ENCODE results near the gene DTNB. TPM values are rescaled to one million over a fixed set of nuclear protein-coding genes. Genes with fewer than 3 reads are reported as not detected.
"Not testable (repeated sequence)": the region's sequence is repeated elsewhere in the genome, so short reads cannot be mapped to it uniquely, and the experiment has no call there.

The DTNB gene
- total RNA-seq, 1 experiment from 2014 or later, result 19.8 TPM

DNA sequence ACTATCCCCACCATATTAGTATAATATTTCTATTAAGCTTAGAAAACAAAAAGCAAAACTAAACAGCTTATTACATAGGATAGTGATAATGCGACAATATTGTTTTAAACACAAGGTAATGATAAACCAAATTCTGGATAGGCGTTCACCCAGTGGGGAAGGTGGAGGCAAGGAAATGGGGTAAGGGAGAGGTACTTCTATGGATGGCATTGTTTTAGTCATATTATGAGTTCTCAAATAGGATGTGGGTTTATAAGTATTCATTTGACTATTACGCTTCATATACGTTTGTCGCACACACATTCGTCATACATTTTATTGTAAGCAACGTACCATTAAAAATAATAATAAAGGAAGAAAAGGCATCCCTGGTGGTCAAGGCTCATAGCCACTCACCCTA is 242.8 kb downstream of the DTNB start:
- H3K27me3 ChIP-seq (ENCODE audit: control insufficient read depth, insufficient read depth, low read length), result no peaks in the 10 kb centered on the region
- no peak overlapping the region for H3K4me3 ChIP-seq (ENCODE audit: insufficient read depth, low read depth, low read length)
- DNase-seq, result no peak
- H3K36me3 ChIP-seq (replicated peaks; ENCODE audit: control insufficient read depth, insufficient read depth, low read length), result no peaks in the 10 kb centered on the region

DNA sequence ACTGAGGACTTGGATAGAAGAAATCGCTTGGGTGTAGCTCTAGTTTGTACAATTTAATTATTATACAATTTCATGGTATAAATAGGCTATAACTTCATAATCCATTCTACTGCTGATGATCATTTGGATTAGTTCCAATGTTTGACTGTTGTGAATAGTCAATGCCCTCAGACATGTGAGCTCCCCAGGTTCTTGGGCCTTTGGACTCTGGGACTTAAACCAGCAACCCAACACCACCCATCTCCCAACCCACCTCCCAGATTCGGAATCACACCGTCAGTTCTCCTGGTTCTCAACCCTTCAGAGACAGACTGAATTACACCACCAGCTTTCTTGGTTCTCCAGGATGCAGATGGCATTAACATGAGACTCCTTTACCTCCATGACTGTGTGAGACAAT is 247.1 kb downstream of the DTNB start:
- DNase-seq, result no peak
- Histone ChIP-seq H3K4me3 (ENCODE audit: insufficient read depth, low read depth, low read length) (no peak overlapping the region), H3K36me3 (replicated peaks; ENCODE audit: control insufficient read depth, insufficient read depth, low read length) (no peaks in the 10 kb centered on the region), H3K27me3 (ENCODE audit: control insufficient read depth, insufficient read depth, low read length) (no peaks in the 10 kb centered on the region)

DNA sequence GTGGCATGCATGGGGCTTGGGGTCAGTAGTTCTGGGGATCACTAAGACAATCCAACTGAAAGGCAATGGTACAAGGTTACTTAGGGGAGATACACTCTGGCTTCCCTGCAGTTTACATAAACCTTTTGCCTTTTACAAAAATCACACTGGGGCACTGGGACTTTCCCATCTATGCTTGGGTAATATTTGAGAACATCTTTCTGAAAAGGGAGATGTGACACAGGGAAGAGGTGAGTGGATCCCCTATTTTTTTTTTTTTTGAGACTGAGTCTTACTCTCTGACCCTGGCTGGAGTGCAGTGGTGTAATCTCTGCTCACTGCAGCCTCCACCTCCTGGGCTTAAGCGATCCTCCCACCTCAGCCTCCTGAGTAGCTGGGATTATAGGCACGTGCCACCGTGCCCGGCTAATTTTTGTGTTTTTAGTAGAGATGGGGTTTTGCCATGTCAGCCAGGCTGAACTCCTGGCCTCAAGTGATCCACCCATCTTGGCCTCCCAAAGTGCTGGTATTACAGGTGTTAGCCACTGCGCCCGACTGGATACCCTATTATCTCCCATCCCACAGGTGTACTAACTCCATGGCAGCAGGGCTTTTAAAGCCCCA is 248.8 kb downstream of the DTNB start:
- Histone ChIP-seq H3K4me3 (ENCODE audit: insufficient read depth, low read depth, low read length) (no peak overlapping the region), H3K27me3 (ENCODE audit: control insufficient read depth, insufficient read depth, low read length) (no peaks in the 10 kb centered on the region), H3K36me3 (replicated peaks; ENCODE audit: control insufficient read depth, insufficient read depth, low read length) (no peaks in the 10 kb centered on the region)
- no peak for DNase-seq

DNA sequence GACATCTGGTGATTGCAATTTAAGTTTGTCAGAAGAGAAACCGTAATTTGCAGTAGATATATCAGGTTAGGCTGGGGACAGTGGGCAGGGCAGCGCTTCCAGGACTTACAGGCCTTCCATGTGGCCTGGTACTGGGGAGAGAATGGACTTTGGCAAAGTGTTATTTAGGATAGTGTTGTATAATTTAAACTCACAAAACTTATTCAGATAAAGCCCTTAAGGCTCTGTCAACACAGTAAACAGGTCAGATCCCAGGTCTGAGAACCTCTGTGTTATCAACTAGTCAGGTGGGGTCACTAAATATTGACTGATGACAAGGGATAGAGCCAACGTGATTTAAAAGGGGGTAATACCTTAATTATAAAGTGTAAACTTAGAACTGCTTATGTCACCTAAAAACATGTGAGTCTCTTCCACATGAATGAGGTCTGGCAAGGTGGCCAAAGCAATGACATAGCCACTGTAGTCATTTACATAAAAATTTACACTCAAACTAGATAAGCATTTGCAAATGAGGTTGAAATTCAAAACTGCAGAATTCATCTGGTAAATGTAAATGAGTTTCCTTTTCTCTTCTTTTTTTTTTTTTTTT is 251.5 kb downstream of the DTNB start:
- no peak for DNase-seq
- Histone ChIP-seq H3K4me3 (ENCODE audit: insufficient read depth, low read depth, low read length) (no peak overlapping the region), H3K27me3 (ENCODE audit: control insufficient read depth, insufficient read depth, low read length) (no peaks in the 10 kb centered on the region), H3K36me3 (replicated peaks; ENCODE audit: control insufficient read depth, insufficient read depth, low read length) (no peaks in the 10 kb centered on the region)

DNA sequence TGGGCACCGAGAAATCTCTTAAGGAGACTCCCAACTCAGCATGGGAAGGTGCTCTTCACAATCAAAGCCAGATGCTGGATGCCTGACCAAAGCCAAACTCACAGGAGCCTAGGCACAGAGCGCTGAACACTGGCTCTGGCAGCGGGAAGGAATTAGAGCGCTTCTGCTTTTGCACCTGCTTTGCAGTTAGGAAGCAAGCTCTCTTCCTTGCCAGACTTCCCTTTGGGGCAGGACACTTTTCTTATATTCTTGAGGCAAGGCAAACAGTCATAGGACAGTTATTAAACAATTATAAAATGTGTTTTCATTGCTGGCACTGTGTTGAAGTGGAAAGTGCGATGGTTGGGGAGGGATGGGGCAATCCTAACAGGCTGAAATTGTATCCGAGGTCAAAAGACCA is 252.1 kb downstream of the DTNB start:
- Histone ChIP-seq H3K4me3 (ENCODE audit: insufficient read depth, low read depth, low read length) (no peak overlapping the region), H3K36me3 (replicated peaks; ENCODE audit: control insufficient read depth, insufficient read depth, low read length) (no peaks in the 10 kb centered on the region), H3K27me3 (ENCODE audit: control insufficient read depth, insufficient read depth, low read length) (no peaks in the 10 kb centered on the region)
- no peak for DNase-seq

DNA sequence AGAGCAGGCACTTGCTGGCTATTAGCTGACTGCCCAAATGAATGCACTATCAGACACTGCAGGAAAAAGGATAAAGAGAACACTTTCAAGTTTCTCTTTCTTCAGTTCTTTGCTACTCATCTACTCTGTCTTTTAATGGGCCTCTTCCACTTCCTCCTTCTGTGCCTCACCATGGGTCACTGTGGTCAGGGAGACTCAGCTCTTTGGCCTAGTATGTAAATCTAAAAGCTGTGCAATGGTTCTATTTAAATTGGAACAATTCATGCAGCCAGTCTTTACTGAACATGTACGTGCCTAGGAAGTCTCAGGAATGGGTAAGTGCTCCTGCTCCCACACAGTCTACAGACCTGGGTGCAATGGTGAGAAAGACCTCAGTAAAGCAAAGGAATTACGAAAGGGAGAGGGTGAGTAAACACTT is 252.5 kb downstream of the DTNB start:
- H3K4me3 ChIP-seq (ENCODE audit: insufficient read depth, low read depth, low read length), result no peak overlapping the region
- no peak for DNase-seq
- no peaks in the 10 kb centered on the region for H3K27me3 ChIP-seq (ENCODE audit: control insufficient read depth, insufficient read depth, low read length)
- H3K36me3 ChIP-seq (replicated peaks; ENCODE audit: control insufficient read depth, insufficient read depth, low read length), result no peaks in the 10 kb centered on the region

DNA sequence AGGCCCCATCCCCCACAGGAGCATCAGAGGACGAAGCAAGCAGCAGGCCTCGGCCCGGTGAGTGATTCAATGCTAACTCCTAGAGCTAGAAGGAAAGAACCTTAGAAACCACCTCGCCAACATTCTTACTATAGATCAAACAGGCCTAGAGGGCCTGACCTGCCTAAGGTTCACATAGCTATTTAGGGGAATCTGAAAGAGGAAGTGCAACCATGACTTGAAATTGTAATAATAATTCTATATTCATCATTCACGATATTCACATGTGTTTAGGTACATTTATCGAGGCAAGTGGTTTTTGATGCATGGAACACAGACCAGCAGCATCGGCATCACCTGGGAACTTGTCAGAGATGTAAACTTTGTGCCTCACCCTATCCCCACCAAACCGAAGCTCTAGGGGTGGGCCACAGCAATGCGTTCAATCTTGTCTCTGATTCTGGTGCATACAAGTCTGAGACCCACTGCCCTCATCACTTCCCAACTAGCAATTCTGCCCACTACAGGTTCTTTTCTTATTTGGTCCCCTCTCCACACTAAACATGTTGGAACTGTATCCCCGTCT is 253.6 kb downstream of the DTNB start:
- Histone ChIP-seq H3K27me3 (ENCODE audit: control insufficient read depth, insufficient read depth, low read length) (no peaks in the 10 kb centered on the region), H3K4me3 (ENCODE audit: insufficient read depth, low read depth, low read length) (no peak overlapping the region), H3K36me3 (replicated peaks; ENCODE audit: control insufficient read depth, insufficient read depth, low read length) (no peaks in the 10 kb centered on the region)
- DNase-seq, result no peak

DNA sequence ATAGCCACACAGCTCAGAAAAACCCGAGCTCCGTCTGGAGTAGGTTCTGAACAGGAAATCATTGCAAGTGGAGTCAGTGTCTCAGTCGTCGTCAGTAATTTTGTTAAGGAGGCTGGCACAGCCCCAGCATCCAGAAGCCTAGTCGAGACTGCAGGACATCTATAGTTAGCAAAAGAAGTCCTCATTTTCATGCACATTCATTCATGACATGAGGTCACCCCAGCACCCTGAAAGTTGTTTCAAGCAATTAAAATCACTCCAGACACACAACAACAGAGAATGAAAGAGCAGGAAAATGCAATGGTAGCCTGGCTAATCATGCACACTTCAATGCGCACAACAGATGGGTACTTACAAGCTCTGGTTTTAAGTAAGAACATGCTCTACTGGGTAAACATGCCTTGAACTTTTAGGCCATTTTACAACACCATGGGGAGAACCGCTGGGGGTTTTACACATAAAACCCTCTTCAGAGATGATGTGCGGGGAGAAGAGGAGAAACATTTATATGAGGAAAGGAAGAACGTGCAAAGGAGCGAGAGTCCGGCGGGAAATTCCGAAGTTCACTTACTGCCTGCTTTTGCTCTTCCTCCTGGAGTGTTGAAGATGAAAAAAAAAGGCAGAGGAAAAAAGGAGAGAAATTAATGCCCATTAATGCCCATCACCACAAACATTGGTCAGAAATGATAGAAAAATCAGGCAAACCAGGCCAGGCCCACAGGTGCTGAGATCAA is 254.3 kb downstream of the DTNB start:
- DNase-seq, result no peak
- Histone ChIP-seq H3K4me3 (ENCODE audit: insufficient read depth, low read depth, low read length) (no peak overlapping the region), H3K27me3 (ENCODE audit: control insufficient read depth, insufficient read depth, low read length) (no peaks in the 10 kb centered on the region), H3K36me3 (replicated peaks; ENCODE audit: control insufficient read depth, insufficient read depth, low read length) (no peaks in the 10 kb centered on the region)

DNA sequence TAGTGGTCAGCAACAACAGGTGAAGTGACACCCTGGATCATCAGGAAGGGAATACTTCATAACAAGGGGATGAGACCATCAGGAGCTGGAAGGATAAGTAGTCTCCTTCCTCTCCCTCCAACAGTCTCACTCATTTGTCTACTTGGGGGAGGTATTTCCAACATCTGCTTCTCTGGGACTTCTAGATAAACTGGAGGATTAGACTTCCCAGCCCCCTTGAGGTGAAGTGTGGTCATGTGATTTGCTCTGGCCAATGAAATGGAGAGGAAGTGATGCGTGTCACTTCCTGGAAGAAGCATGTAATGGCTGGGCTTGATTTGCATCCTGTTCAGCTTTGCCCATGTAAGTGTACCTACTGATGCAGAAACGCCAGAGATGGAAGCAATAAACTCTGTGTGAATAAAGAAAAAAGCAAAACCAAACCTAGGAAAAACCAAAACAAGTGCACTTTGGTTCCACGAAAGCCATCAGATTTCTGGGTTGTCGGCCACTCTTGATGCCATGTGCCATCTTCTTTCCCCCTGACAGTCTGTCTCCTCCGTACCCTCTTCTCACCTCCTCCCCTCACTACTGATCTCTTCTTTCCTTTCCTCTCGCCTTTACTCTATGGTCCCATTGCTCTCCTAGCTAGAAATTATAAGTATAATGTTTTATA is 255.5 kb downstream of the DTNB start:
- Histone ChIP-seq H3K4me3 (ENCODE audit: insufficient read depth, low read depth, low read length) (no peak overlapping the region), H3K27me3 (ENCODE audit: control insufficient read depth, insufficient read depth, low read length) (no peaks in the 10 kb centered on the region), H3K36me3 (replicated peaks; ENCODE audit: control insufficient read depth, insufficient read depth, low read length) (no peaks in the 10 kb centered on the region)
- DNase-seq, result no peak

DNA sequence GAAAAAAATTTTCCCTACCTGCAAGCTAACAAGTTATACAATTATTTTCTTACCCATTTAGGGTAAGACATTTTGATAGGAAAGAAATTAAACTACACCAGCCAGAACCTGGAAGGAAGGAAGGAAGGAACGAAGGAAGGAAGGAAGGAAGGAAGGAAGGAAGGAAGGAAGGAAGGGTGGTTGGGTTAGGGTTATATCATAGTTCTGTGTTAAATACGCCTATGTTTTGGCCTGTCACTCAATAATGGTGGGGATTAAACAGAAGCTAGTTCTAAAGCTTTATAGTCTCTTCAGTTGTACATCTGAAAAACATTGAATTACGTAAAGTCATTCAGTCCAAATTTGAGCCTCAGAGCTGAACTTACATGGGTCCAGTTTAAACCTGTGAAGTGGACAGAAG is 256.7 kb downstream of the DTNB start:
- DNase-seq, result no peak
- Histone ChIP-seq H3K36me3 (replicated peaks; ENCODE audit: control insufficient read depth, insufficient read depth, low read length) (no peaks in the 10 kb centered on the region), H3K27me3 (ENCODE audit: control insufficient read depth, insufficient read depth, low read length) (no peaks in the 10 kb centered on the region), H3K4me3 (ENCODE audit: insufficient read depth, low read depth, low read length) (no peak overlapping the region)

DNA sequence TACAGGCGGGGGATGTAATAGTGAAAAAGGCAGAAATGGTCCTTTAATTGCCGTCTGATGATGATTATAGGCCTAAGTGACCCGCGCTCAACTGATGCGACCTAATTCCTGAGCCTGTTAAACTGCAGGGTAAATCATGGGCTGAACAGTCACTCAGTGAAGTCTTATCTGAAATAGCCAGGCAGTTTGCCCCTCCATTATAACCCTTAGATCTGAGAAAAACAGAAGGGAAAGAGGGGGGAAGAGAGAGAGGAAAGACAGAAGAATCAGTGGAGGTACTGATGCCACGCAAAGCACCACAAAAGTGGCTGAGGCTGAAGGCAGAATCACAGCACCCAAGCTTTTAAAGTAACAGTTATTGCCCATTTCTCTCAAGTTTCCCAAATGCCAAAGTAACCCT is 258.6 kb downstream of the DTNB start:
- Histone ChIP-seq H3K27me3 (ENCODE audit: control insufficient read depth, insufficient read depth, low read length) (no peaks in the 10 kb centered on the region), H3K4me3 (ENCODE audit: insufficient read depth, low read depth, low read length) (no peak overlapping the region), H3K36me3 (replicated peaks; ENCODE audit: control insufficient read depth, insufficient read depth, low read length) (no peaks in the 10 kb centered on the region)
- DNase-seq, result no peak

DNA sequence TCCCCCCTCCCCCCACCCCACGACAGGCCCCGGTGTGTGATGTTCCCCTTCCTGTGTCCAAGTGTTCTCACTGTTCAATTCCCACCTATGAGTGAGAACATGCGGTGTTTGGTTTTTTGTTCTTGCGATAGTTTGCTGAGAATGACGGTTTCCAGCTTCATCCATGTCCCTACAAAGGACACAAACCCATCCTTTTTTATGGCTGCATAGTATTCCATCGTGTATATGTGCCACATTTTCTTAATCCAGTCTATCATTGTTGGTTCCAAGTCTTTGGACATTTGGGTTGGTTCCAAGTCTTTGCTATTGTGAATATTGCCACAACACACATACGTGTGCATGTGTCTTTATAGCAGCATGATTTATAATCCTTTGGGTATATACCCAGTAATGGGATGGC is 260.0 kb downstream of the DTNB start:
- not testable (repeated sequence) for H3K36me3 ChIP-seq (replicated peaks; ENCODE audit: control insufficient read depth, insufficient read depth, low read length); H3K4me3 ChIP-seq (ENCODE audit: insufficient read depth, low read depth, low read length); H3K27me3 ChIP-seq (ENCODE audit: control insufficient read depth, insufficient read depth, low read length); DNase-seq

DNA sequence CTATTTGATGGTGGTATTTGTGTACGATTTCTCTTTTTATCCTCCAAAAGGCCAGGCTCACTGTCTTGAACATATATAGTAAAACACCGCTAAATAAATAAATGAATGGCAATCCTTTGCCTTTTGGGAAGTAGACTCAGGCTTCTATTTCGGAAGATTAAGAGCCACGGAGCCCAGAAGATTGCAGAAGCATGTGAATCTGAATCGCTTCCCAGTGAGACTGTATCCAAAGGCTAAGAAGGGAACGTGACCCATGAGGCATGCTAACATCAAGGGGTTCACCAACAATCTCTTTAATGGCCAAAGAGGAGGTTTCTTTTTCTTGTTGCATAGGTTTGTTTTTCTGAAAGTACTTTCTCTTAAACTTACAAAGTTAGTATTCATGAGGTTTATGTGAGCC is 261.6 kb downstream of the DTNB start:
- DNase-seq, result no peak
- H3K27me3 ChIP-seq (ENCODE audit: control insufficient read depth, insufficient read depth, low read length), result no peaks in the 10 kb centered on the region
- H3K4me3 ChIP-seq (ENCODE audit: insufficient read depth, low read depth, low read length), result no peak overlapping the region
- no peaks in the 10 kb centered on the region for H3K36me3 ChIP-seq (replicated peaks; ENCODE audit: control insufficient read depth, insufficient read depth, low read length)

DNA sequence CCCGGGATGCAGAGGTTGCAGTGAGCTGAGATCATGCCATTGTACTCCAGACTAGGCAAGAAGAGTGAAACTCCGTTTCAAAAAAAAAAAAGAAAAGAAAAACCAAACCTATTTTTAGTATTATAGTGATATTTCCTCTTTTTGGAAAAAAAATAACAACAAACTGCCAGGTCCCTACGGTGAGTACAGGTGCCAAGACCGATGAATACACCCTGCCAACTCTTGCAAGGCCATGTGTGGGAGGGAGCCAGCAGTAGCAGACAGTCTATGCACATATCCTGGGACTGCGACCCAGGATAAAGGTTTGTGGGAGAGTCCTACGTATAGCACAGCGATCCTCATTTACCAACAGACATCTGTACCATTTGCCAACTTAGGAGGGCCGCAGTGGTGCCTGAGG is 262.1 kb downstream of the DTNB start:
- no peak for DNase-seq
- no peaks in the 10 kb centered on the region for H3K27me3 ChIP-seq (ENCODE audit: control insufficient read depth, insufficient read depth, low read length)
- H3K4me3 ChIP-seq (ENCODE audit: insufficient read depth, low read depth, low read length), result no peak overlapping the region
- no peaks in the 10 kb centered on the region for H3K36me3 ChIP-seq (replicated peaks; ENCODE audit: control insufficient read depth, insufficient read depth, low read length)

DNA sequence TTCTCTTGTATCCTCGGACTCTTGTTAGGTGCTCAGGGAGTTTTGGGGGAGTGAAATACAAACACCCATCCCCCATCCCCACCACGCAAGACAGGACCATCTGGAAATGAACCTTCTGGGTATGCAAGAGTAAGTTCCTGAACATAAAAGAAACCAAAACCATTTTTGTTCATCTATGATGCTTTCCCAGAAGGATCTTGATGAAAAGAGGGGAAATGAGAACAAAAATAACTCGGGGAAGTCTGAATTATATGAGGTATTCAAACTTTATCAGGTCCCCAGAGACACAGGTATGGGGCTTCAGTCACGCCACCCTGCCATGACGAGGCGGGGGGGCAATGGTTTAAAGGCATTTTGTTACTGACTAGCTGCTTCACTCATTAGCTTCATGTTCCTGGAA is 263.0 kb downstream of the DTNB start:
- Histone ChIP-seq H3K4me3 (ENCODE audit: insufficient read depth, low read depth, low read length) (no peak overlapping the region), H3K36me3 (replicated peaks; ENCODE audit: control insufficient read depth, insufficient read depth, low read length) (no peaks in the 10 kb centered on the region), H3K27me3 (ENCODE audit: control insufficient read depth, insufficient read depth, low read length) (no peaks in the 10 kb centered on the region)
- DNase-seq, result no peak

Measured in H7 (cell line).